Germinal center (tissue), 1 donor: ENCODE data around the gene MSX2.
"Not testable (repeated sequence)": the region's sequence is repeated elsewhere in the genome, so short reads cannot be mapped to it uniquely, and the experiment has no call there.

Experiments
- DNase-seq: peaks from one replicate; pipeline ENCODE4 v3.0.0; 2012; ENCODE audit warnings: mixed read lengths, low spot score

The MSX2 gene

GRCh38 chr5:174733091-174733690, 8.8 kb downstream of the MSX2 start:
- DNase-seq = no peak

GRCh38 chr5:174733836-174734235, 9.5 kb downstream of the MSX2 start:
- no peak for DNase-seq

- DNase-seq = no peak
These were observed 10.5 kb downstream of the MSX2 start for GRCh38 chr5:174734571-174735497.

DNA sequence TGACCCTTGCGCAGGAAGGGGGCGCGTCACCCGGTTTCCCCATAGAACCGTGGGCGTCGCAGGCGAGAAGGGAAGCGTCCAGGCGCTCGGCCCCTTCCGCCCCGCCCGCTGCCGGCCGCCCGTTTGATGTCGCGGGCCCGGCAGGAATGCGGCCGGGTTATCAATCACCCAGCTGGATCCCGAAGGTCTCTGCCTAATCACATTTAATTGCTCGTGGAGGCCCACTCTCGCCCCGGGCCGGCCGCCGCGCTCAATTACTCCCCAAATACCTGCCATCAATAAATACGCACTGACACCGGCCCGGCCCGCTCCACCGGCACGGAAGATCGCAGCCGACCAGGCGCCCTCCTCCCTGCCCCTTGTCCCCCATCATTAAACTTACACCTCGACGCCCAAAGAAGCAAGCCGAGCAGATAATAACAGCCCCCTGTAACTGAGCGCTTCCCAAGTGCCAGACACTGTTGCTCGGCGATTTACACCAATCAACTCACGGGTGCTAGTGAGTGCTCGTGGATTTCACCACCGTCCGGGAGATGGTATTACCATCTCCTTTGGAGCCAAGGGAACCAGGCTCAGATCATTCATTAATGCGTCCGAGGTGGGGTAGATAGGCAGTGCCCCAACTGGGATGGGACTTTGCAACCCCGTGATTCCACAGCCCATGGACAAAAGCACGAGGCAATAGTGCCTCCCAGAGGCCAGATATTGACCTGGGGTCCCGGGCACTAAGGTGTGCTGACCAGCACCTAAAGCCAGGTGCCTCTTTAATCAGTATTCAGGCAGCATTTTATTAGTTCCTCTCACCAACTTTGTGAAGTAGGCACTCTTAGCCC, 11.3 kb downstream of the MSX2 start:
- no peak for DNase-seq

- DNase-seq = no peak
These were observed 11.9 kb downstream of the MSX2 start for GRCh38 chr5:174736331-174736721.

DNA sequence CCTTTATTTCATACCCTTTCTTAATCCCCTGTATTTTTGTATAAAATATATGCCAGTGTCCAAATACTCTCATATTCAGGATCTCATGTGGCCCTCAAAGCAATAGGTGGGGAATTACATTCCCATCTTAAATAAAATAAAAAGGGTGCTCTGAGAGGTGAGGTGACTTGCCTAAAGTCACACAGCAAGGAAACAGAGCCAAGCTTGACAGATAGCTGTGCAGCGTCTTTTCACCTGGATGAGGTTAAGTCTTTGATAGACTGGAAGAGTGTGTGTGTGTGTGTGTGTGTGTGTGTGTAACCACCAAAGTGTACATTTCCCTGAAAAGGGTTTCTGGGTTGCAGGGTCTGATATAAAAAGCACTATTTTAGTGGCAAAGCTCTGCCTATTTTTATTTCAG, 12.4 kb downstream of the MSX2 start:
- no peak for DNase-seq

- DNase-seq = no peak
These were observed 12.9 kb downstream of the MSX2 start for GRCh38 chr5:174737330-174737729.

DNA sequence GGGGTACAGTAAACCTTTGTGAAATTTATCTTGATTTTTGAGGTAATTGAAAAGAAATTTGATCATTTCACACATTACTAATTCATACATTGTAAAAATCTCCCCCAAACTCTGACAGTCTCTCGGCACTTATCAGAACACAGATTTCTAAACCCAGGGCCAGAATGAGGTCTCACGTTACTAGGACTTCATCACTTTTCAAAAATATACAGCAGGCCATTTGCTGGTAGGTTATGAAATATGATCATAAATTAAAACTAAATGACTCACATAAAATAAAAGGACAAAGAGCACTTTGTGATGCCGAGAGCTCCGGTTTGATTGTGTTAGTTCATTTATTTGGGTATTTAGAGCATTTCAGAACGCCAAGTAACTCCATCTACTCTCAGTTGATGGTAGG, 17.0 kb downstream of the MSX2 start:
- no peak for DNase-seq

DNA sequence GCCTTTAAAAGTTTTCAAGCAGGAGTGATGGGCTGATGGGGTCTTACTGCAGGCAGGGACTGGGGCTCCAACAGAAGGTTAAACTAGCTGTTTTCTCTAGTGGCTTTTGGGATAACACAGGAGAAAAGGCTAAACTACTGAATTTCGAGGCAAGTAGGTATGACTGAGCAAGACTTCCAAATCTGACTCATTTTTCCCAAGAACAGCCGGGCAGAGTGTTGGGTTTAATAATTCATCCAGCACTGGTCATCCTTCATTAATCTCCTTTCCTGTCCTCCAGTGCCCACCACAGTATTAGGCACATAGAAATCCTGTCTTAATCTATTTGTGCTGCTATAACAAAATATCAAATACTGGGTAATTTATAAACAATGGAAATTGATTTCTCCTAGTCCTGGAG, 20.5 kb downstream of the MSX2 start:
- no peak for DNase-seq

- DNase-seq = no peak
These were observed 21.3 kb downstream of the MSX2 start for GRCh38 chr5:174745590-174746103.

DNA sequence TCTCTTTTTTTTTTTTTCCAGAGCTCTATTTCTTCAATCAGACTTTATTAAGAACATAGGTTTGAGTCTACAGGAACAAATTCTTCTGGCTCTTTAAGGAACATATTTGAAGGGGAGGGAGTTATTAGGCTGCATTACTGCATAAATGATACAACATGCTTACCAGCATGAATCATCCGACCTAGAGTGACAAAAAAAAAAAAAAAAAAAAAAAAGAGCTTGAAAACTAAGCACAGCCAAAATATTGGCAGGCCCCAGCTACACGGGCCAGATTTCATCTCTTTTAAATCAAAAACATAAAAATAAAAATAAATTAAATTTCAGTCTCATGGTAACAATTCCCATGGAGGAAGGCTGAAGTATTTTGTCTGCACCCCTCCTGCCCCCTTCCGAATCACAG, 26.3 kb downstream of the MSX2 start:
- no peak for DNase-seq

- no peak for DNase-seq
These were observed 27.0 kb downstream of the MSX2 start for GRCh38 chr5:174751154-174752000.

GRCh38 chr5:174752121-174752520, 27.7 kb downstream of the MSX2 start:
- no peak for DNase-seq

DNA sequence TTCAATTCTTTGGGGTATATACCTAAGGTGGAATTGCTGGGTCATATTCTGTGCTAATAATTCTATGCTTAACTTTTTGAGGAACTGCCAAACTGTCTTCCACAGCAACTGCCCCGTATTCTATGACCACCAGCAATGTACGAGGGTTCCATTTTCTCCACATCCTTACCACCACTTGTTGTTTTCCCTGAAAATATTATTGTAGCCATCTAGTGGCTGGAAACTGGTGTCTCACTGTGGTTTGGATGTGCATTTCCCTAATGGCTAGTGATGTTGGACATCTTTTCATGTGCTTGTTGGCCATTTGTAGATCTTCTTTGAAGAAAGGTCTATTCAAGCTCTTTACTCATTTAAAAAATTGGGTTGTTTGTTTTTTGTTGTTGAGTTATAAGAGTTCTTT, 30.7 kb downstream of the MSX2 start:
- no peak for DNase-seq

DNA sequence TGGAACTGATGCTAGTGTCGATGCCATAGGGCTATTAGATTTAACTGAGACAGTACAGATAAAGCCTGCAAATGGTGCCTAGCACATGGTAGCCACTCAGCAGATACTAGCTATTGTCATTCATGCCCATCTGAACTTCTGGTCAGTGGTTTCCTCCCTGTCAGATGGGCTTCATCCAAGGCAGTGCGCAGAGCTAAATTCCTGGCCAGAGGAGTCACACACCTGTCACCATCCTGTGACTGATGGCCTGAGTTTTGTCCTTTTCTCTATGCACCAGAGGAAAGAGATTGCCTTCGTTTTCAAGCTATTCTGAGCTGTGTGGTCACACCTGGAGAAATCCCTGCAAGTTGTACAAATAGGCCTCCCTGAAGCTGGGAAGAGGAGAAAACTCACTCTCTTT, 34.7 kb downstream of the MSX2 start:
- no peak for DNase-seq

- DNase-seq = no peak
These were observed 36.3 kb downstream of the MSX2 start for GRCh38 chr5:174760721-174761120.

DNA sequence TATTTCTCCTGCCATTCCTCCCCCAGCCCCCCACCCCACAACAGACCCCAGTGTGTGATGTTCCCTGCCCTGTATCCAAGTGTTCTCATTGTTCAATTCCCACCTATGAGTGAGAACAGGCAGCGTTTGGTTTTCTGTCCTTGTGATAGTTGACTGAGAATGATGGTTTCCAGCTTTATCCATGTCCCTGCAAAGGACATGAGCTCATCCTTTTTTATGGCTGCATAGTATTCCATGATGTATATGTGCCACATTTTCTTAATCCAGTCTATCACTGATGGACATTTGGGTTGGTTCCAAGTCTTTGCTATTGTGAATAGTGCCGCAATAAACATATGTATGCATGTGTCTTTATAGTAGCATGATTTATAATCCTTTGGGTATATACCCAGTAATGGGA, 37.0 kb downstream of the MSX2 start:
- DNase-seq = not testable (repeated sequence)

GRCh38 chr5:174764309-174764708, 39.9 kb downstream of the MSX2 start:
- DNase-seq = no peak

DNA sequence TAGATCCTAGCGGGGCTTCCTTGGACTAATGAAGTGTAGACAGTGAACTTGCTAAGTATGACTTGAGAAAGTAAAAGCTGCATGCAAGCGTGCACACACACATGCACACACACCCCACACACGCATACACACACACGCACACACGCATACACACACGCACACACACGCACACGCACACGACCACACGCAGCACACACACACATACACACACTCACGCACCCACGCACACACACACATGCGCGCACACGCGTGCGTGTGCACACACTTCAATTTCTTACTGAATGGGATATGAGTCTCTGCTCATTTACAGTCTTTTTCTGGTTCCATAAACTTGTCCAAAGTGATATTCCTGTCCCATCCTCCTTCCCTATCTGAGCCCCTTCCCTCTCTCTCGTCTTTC, 41.2 kb downstream of the MSX2 start:
- DNase-seq = no peak

GRCh38 chr5:174767670-174768069, 43.3 kb downstream of the MSX2 start:
- DNase-seq = no peak

DNA sequence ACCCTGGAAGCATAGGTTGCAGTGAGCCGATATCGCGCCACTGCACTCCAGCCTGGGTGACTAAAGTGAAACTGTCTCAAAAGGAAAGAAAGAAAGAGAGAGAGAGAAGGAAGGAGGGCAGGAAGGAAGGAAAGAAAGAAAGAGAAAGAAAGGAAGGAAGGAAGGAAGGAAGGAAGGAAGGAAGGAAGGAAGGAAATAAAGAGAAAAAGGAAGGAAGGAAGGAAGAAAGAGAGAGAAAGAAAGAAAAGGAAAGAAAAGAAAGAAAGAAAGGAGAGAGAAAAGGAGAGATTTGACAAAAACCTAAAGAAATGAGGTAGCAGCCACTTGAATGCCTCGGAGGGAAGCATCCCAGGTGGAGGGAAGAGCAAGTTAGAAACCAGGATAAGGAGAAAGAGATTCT, 44.6 kb downstream of the MSX2 start:
- DNase-seq = no peak

DNA sequence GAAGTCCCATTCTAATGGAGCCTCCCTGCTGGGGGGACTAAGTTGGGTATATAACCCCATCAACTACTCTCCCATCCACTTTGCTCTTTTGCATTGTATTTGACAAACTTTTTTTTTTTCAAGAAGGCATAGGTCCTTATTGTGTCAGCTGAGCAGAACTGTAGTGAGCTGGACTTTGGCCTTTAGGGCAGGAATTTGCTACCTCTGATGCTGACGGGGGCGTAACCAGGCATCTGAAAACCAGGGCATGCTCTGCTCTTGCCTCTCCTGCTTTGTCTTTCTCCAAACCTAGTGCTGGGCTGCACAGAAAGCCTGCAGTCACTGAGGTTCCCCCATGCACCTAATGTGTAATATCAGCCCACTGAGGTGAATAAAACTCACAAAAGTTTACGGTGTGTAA, 49.0 kb downstream of the MSX2 start:
- no peak for DNase-seq
